SK-MEL-5 (cell line): ENCODE results near the gene PSG4. TPM values are rescaled to one million over a fixed set of nuclear protein-coding genes. Genes with fewer than 3 reads are reported as not detected.
"Not testable (repeated sequence)": the region's sequence is repeated elsewhere in the genome, so short reads cannot be mapped to it uniquely, and the experiment has no call there.

Source experiments
- DNase-seq: peaks from one replicate; pipeline ENCODE4 v3.0.0-alpha.2; 2016; ENCODE audit warnings: low read depth, low spot score
- in situ Hi-C: cut with HindIII; loops from 2 replicates; pipeline ENCODE4 v1.10.0; 2016; ENCODE audit warnings: low sequenced_read_pairs, high pct_unique_total_duplicates, low pct_unique_long_range_greater_than_20kb
- total RNA-seq: library from RNA; depleted of rRNA; stranded (reverse); fragments of >200 nt; shearing (Covaris generic); gene quantifications from 2 replicates; pipeline ENCODE4 v1.2.3, GENCODE V29; 2014

Gene PSG4
- total RNA-seq, 1 experiment from 2014 or later = 4.1 TPM

- in situ Hi-C loops = not testable (repeated sequence)
- DNase-seq = peak; percentile 29
Observed at GRCh38 chr19:43207174-43207573, 1.7 kb upstream of the PSG4 start.

DNA sequence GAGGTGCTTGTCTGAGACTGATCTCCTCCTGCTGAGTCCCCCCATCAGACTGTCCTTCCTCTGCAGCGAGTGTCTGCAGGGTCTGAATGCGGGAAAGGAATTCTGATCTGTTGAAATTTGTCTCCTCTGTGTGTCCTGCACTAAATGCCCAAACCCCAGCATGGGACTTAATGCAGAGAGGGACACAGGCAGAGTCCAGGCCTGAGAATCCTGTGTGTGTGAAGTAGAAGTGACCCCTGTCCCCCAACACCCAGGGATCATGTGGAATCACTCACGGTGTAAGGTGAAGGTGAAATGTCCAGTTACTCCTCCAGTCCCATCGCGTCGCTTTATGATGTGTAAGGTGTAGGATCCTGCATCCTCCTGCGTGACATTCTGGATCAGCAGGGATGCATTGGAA is 1.8 kb downstream of the PSG4 start:
- DNase-seq, in situ Hi-C loops: not testable (repeated sequence)

DNA sequence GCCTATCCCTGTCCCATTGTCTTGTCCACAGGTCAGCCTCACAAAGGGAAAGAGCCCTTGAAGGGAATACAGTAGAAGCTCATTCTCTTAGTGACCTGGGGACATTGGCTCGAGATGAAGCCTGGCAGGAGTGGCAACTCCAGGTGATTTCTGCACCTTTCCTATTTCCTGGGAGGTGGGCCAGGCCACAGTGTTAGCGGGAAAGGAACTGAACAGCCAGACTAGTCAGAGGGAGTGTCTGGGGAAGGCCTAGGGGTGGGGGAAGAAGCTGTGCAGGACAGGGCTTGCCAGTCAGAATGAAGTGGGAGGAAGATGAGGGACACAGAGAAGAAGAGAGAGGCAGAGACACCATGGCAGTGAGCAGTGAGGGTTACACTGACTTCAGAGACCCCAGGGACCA is 3.5 kb downstream of the PSG4 start:
- DNase-seq, in situ Hi-C loops: not testable (repeated sequence)

DNA sequence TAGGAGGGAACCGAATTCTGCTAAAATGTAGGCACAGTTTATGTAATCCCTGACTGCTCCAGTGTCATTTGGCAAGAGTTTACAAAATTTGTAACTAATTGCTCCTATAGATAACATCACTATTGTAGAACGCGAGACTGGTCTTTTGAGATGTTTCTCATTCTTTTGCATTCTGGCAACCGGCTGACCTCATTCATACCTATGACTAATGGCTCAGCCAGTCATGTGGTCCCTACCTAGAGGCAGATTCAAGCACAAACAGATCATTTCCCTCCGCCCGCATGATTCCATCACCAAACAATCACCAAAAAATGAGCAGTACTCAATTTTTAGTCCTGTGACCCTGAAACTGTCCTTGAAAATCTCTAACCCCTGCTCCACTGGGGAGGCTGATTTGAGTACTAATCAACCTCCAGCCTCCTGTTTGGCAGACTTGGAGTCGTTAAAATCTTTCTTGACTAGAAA is 4.1 kb downstream of the PSG4 start:
- DNase-seq = peak; percentile 5
- in situ Hi-C loops = not testable (repeated sequence)

GRCh38 chr19:43198686-43199419 is 6.6 kb downstream of the PSG4 start:
- in situ Hi-C loops = not testable (repeated sequence)
- DNase-seq = peak; percentile 27

DNA sequence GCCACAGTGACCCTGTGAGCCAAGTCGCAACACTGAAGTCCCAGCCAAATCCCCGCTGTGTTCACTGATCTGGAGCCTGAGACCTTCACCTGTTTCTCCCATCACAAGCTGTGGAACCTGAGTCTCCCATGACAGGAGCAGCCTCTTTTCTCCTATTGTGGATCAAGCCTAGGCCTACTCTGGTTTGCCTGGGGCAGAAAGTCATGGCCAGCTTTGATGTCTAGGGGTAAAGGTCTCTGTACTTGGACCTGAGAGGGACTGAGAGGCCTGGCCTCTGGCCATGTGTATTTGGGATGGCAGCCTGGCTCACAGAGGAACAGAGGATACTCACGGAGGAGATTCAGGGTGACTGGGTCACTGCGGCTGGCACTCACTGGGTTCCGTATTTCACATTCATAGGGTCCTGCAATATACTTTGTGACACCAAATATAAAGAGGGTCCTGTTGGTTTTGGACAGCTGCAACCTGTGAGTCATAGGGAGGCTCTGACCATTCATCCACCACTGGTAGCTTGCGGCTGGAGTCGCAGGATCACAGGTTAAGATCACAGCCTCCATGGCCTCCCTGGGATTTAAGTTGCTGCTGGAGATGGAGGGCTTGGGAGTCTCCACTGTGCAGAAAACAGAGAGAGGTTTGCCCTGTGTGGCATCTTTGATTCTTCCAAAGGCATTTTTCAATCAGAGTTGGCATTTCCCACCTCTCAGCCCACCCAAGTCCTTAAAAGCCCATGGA is 7.6 kb downstream of the PSG4 start:
- DNase-seq, in situ Hi-C loops: not testable (repeated sequence)

DNA sequence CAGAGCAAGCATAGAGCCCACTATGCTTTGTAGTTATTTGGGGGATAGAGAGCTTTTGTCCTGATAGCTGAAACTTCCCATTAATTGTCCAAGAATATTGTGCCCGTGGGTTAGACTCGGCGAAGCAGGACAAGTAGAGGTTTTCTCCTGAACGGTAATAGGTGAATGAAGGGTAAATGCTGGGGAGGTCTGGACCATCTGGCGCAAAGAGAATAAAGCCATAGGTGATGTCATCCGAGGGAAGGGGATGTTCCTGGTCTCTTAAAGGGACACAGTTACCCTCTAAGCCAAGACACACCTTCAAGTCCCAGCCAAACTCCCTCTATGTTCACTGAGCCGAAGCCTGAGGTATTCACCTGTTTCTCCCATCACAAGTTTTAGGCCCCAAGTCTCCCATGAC is 11.0 kb downstream of the PSG4 start:
- DNase-seq, in situ Hi-C loops: not testable (repeated sequence)

DNA sequence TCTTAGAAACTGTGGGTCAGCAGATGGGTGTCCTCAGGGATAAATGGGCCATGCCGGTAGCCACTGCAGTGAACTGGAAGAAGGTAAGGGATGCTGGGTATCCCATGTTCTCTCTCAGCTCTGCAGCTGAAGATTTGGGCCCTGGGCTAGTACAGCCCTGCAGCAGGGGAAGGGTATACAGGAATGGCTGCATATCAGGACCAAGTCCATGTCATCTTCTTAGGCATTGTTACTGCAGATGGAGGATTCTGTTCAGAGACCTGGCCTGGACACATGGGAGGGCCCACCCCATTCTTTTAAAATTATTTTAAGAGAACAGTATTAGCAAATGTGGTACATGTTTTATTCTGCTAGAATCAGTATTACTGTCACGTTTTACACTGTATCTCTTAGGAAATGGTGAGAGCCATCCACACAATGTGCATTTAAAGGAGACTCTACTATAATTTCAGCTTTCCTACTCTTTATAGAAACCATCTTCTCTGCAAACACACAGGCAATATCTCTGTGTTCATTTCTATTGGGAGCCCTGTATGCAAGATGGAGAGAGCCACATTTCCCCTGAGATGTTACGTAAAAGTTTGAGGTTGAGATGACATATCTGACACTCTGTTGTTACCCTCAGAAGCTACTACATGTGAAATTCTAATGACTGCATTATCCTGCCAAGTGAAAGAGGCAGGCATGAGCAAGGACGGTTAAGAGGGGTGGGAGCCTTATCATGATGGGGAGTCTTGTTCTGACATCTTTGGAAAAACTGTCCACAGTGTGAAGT is 12.9 kb downstream of the PSG4 start:
- DNase-seq, in situ Hi-C loops: not testable (repeated sequence)

- peak; percentile 9 for DNase-seq
- in situ Hi-C loops = not testable (repeated sequence)
Observed at GRCh38 chr19:43188092-43188491, 17.3 kb downstream of the PSG4 start.

GRCh38 chr19:43186311-43186935 is 19.0 kb downstream of the PSG4 start, which contains the start of gene PSG5:
TSS of gene PSG5 (minus strand) at chr19:43186536. CDS start at chr19:43186405, 131 bp downstream.
- DNase-seq, in situ Hi-C loops: not testable (repeated sequence)

DNA sequence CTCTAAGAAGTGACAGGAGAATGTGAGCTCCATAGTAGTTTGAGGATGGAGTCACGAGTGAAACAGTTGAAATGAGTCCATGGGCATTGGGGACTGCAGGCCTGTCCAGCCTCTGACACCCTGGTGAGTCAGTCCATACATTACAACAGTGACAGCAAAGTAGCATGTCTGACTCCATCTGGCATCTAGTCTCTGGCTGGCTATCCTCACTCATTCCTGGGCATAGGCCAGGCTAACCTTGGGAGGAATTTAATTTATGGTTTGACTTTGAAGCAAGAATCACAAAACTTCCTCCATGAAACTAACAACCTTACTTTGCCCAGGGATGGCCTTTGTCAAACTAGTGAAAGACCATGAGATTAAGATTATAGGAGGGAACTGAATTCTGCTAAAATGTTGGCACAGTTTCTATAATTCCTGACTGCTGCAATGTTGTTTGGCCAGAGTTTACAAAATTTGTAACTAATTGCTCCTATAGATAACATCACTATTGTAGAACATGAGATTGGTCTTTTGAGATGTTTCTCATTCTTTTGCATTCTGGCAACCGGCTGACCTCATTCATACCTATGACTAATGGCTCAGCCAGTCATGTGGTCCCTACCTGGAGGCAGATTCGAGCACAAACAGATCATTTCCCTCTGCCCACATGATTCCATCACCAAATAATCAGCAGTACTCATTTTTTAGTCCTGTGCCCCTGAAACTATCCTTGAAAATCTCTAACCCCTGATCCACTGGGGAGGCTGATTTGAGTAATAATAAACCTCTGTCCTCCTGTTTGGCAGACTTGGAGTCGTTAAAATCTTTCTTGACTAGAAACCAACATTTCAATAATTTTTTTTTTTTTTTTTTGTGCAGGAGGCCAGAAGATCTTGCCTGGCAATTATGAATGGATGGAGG is 23.3 kb downstream of the PSG4 start:
- in situ Hi-C loops = not testable (repeated sequence)
- peak; percentile 19 for DNase-seq

GRCh38 chr19:43179569-43180147 is 25.8 kb downstream of the PSG4 start:
- peak; percentile 1 for DNase-seq
- in situ Hi-C loops = not testable (repeated sequence)

DNA sequence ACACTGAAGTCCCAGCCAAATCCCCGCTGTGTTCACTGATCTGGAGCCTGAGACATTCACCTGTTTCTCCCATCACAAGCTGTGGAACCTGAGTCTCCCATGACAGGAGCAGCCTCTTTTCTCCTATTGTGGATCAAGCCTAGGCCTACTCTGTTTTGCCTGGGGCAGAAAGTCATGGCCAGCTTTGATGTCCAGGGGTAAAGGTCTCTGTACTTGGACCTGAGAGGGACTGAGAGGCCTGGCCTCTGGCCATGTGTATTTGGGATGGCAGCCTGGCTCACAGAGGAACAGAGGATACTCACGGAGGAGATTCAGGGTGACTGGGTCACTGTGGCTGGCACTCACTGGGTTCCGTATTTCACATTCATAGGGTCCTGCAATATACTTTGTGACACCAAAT is 26.9 kb downstream of the PSG4 start:
- DNase-seq, in situ Hi-C loops: not testable (repeated sequence)

GRCh38 chr19:43165906-43166305 is 39.5 kb downstream of the PSG4 start:
- in situ Hi-C loops, DNase-seq: not testable (repeated sequence)

- in situ Hi-C loops, DNase-seq: not testable (repeated sequence)
Observed at GRCh38 chr19:43163135-43163534, 42.3 kb downstream of the PSG4 start.

GRCh38 chr19:43162261-43162660 is 43.2 kb downstream of the PSG4 start:
- in situ Hi-C loops = not testable (repeated sequence)

More at GRCh38 chr19:43162261-43162660, 43.2 kb downstream of the PSG4 start:
- not testable (repeated sequence) for DNase-seq
